Measurements from ENCODE around the gene MAT2B.

MAT2B gene

GRCh38 chr5:163567811-163568210 lies 62.4 kb downstream of the MAT2B start:
- no peak for TF ChIP-seq CTCF (IDR thresholded peaks at IDR 0.05; ENCODE audit: low read depth, low read length)
- no peak for DNase-seq (ENCODE audit: low read depth in 2 of 2)
- H3K4me3 ChIP-seq (replicated peaks in 1 of 2; ENCODE audit: low read depth in 2 of 2, low read length in 2 of 2), result no peak overlapping the region

All from cardiac fibroblast (primary cell).